Omental fat pad (tissue), 4 donors: ENCODE measurements around the gene ABLIM3. TPM values are rescaled to one million over a fixed set of nuclear protein-coding genes. Genes with fewer than 3 reads are reported as not detected.

Experiments
- ATAC-seq: fragments of 150-250 bp; one replicate; pipeline ENCODE4 v1.9.1; 2016; ENCODE audit warnings: mild to moderate bottlenecking, moderate library complexity; ENCODE audit not compliant: low FRiP score
- DNase-seq: peaks from one replicate; pipeline ENCODE4 v3.0.0-alpha.2; 2019; ENCODE audit warnings: low spot score
- total RNA-seq, 4 donors: library from RNA; depleted of rRNA; stranded (reverse); fragments of >200 nt; gene quantifications; one replicate each; pipeline ENCODE4 v1.1.0, GENCODE V29; 2016
- TF ChIP-seq, protein P1 (sequence below), 3 donors: fragments of 450-650 bp; IDR thresholded peaks; one replicate each; pipeline ENCODE4 v1.5.1; 2016 to 2017; ENCODE audit warnings: antibody characterized with exemption in 3 of 3, mild to moderate bottlenecking in 3 of 3, moderate library complexity in 2 of 3

The ABLIM3 gene
- total RNA-seq, 4 donors from 2014 or later: 47.8 to 456 (median 104) TPM

DNA sequence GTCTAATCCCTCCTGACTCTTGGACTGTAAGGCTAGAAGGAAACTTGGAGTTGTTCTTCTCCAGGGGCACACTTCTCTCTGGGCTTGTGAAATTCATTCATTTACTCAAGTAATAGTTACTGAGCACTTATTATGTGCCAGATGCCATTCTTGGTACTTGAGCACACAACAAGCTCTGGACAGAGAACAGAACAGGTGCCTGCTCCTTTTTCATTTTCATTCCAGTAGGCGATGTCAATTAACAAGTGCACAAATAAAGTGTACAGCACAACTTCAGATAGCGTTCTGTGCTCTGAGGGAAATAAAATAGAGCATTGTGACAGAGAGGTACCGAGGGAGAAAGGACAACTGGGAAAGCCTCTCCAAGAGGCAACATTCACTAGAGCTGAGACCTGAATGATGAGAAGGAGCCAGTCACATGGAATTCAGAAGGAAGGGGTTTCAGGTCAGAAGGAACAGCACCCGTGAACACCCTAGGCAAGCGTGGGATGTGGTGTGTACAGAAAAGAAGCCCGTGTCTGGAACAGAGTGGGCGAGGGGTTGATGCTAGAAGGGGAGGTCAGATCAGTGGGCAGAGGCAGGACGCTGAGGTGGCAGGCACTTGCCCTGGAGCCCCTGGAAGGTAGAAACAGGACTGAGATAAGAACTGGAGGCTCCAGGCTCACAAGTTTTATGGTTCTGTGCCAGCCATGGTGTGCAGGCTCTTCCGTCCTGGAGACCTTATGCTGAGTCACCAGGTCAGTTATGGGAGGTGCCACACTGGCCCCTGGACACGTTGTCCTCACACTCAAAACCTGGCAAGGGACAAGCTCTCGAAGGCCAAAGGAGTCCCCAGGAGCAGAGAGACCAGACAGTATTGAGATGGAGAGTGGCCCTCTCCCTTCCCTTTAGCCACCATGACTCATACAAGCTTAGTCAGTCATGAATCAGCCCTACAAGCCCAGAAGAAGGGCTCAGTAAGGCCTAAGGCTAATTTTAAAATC, 7.2 kb upstream of the ABLIM3 start:
- no peak for DNase-seq
- ATAC-seq: peak; percentile 87
- TF ChIP-seq, protein P1, sequence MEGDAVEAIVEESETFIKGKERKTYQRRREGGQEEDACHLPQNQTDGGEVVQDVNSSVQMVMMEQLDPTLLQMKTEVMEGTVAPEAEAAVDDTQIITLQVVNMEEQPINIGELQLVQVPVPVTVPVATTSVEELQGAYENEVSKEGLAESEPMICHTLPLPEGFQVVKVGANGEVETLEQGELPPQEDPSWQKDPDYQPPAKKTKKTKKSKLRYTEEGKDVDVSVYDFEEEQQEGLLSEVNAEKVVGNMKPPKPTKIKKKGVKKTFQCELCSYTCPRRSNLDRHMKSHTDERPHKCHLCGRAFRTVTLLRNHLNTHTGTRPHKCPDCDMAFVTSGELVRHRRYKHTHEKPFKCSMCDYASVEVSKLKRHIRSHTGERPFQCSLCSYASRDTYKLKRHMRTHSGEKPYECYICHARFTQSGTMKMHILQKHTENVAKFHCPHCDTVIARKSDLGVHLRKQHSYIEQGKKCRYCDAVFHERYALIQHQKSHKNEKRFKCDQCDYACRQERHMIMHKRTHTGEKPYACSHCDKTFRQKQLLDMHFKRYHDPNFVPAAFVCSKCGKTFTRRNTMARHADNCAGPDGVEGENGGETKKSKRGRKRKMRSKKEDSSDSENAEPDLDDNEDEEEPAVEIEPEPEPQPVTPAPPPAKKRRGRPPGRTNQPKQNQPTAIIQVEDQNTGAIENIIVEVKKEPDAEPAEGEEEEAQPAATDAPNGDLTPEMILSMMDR (IDR thresholded peaks at IDR 0.05): no peak

- TF ChIP-seq, protein P1 (IDR thresholded peaks at IDR 0.05): no peak
- ATAC-seq: no peak
- no peak for DNase-seq
These were observed 6.4 kb upstream of the ABLIM3 start for GRCh38 chr5:149134778-149135500.

GRCh38 chr5:149135536-149136201, 5.6 kb upstream of the ABLIM3 start:
- TF ChIP-seq, protein P1 (IDR thresholded peaks at IDR 0.05): no peak
- ATAC-seq (no peak), DNase-seq (no peak)

DNA sequence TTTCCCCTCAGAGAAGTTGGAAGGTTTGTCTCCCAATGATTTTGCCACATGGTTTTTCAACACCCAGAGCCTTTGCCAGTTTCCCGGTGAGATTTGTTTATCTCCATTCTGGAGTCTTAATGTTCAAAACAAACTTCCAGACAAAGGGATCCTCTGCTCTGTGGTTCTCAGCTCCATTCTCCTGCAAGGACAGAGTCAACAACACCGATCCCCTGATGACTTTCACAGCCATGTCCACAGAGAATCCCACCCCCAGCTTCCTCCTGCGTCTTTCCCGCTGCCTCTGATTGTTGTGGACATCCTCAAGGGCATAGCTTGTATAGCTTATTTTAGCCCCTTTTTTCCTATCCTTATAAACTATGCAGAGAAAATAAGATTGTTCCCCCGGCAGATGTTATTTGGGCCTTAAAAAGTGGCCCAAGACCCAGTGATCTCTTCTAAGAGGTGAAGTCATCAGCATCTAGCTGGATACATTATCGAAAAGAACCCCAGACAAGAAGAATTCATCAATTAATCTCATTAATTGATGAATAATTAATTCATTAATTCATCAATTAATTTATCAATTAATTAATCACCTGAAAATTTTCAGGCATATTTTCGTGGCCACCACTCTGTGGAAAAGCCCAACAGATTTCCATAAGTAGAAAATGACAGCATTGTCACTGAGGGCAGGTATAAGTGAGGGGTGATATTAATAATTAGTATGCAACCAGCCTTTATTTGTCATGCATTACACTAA, 2.9 kb upstream of the ABLIM3 start:
- ATAC-seq (no peak), DNase-seq (no peak)
- TF ChIP-seq, protein P1 (IDR thresholded peaks at IDR 0.05): no peak

GRCh38 chr5:149140197-149141002, 893 bp upstream of the ABLIM3 start:
- no peak for DNase-seq
- ATAC-seq: no peak
- TF ChIP-seq, protein P1 (IDR thresholded peaks at IDR 0.05): no peak
